ENCODE measurements around the gene TRIM39. TPM values are rescaled to one million over a fixed set of nuclear protein-coding genes. Genes with fewer than 3 reads are reported as not detected.
A peak's percentile ranks its signal among the peaks of the same experiment; 100 is the strongest.

Gene TRIM39
- total and polyA plus RNA-seq, 2 of the 13 experiments (the other 11 are each of a cell fraction or from before 2014, with no cell fraction given) = 7.7 to 14.6 TPM

GRCh38 chr6:30325873-30326525 lies 728 bp upstream of the TRIM39 start (continued):
- no peak for TF ChIP-seq ZBTB14 (CRISPR knock-in tag; IDR thresholded peaks at IDR 0.05)
- TF ChIP-seq ZNF451 (CRISPR knock-in tag; IDR thresholded peaks at IDR 0.05) = no peak
- TF ChIP-seq ZKSCAN8 (CRISPR knock-in tag; IDR thresholded peaks at IDR 0.05; ENCODE audit: borderline replicate concordance) = no peak
- no peak; the same call in 1 of the 2 replicates for TF ChIP-seq ZNF275 (CRISPR knock-in tag; IDR thresholded peaks at IDR 0.05; ENCODE audit: borderline replicate concordance)
- TF ChIP-seq ZBTB10 (CRISPR knock-in tag; IDR thresholded peaks at IDR 0.05; ENCODE audit: borderline replicate concordance) = 0 out of 2 replicates have a peak, but pooled peaks have one; percentile 51
- TF ChIP-seq GTF3A (CRISPR knock-in tag; conservative IDR thresholded peaks at IDR 0.05) = no peak
- TF ChIP-seq NKX3-1 (CRISPR knock-in tag; IDR thresholded peaks at IDR 0.05) = no peak; the same call in 1 of the 2 replicates
- TF ChIP-seq THRA (CRISPR knock-in tag; IDR thresholded peaks at IDR 0.05; ENCODE audit: borderline replicate concordance) = no peak
- no peak for TF ChIP-seq HMGA1 (CRISPR knock-in tag; conservative IDR thresholded peaks at IDR 0.05)
- no peak for TF ChIP-seq SP2 (CRISPR knock-in tag; IDR thresholded peaks at IDR 0.05)
- TF ChIP-seq GLI4 (CRISPR knock-in tag; IDR thresholded peaks at IDR 0.05; ENCODE audit: borderline replicate concordance) = no peak
- TF ChIP-seq JUND (CRISPR knock-in tag; IDR thresholded peaks at IDR 0.05) = no peak
- TF ChIP-seq AHR (CRISPR knock-in tag; IDR thresholded peaks at IDR 0.05) = no peak
- peak; percentile 91 for TF ChIP-seq U2AF1 (optimal IDR thresholded peaks at IDR 0.05; ENCODE audit: low read depth, low read length)
- TF ChIP-seq ZNF205 (CRISPR knock-in tag; IDR thresholded peaks at IDR 0.05) = 0 out of 2 replicates have a peak, but pooled peaks have one; percentile 14
- no peak; the same call in 1 of the 2 replicates for TF ChIP-seq NR0B2 (CRISPR knock-in tag; IDR thresholded peaks at IDR 0.05)
- TF ChIP-seq LBX2 (CRISPR knock-in tag; IDR thresholded peaks at IDR 0.05; ENCODE audit: borderline replicate concordance) = no peak
- peak; percentile 28; the same call in 1 of the 2 replicates for TF ChIP-seq BRD4 (CRISPR knock-in tag; IDR thresholded peaks at IDR 0.05)
- TF ChIP-seq TBX2 (CRISPR knock-in tag; IDR thresholded peaks at IDR 0.05; ENCODE audit: borderline replicate concordance) = peak; percentile 81
- peak; percentile 83; the same call in 1 of the 2 replicates for TF ChIP-seq ZNF558 (CRISPR knock-in tag; IDR thresholded peaks at IDR 0.05; ENCODE audit: borderline replicate concordance)
- TF ChIP-seq ZNF790 (CRISPR knock-in tag; IDR thresholded peaks at IDR 0.05; ENCODE audit: borderline replicate concordance) = no peak
- TF ChIP-seq PAWR (CRISPR knock-in tag; IDR thresholded peaks at IDR 0.05; ENCODE audit: borderline replicate concordance) = no peak
